NCI-H2029 treated with DMSO at 0.1 percent for 48 hours (cell line): ENCODE data around the gene MGMT.

Experiments
- DNase-seq: peaks from one replicate; lab custom pipeline; 2025; lab: John Stamatoyannopoulos, UW

MGMT gene

GRCh38 chr10:129709627-129710509 lies 242.8 kb downstream of the MGMT start:
- DNase-seq, result no peak

DNA sequence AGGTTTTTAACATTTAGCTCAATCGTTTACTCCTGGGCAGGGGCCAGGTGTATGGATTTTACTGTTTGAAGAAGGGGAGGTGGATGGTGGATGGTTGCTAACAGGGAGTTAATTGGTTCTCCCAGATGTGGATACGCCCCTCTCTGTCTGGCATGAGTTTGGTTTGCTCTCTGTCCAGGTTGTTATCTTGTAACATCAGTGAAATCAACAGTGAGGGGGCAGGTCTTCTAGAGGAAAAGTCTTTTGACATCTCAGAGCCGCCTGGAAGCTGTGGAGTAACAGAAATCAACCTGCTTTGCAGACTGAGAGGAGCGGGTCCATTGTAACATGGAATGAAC lies 243.4 kb downstream of the MGMT start:
- DNase-seq, result no peak

GRCh38 chr10:129711291-129711690 lies 244.2 kb downstream of the MGMT start:
- DNase-seq, result no peak

DNA sequence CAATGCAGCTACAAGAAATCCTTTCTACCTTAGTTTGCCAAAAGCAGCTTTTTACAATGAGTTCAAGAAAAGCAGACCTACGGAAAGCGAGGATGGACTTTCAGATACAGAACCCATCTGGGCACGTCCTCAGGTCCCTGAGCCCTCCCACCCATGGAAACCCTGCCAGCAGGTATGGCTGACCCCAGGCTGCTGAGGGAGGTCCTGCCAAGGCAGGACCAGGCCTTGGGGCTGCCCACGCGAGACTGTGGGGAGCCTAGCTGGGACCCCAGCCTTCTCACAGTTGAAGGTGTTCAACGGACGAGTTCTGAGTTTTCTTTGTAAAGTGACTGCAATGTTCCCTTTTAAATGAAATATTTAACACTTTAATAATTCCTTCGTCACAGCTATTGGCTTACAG lies 245.0 kb downstream of the MGMT start:
- no peak for DNase-seq

DNA sequence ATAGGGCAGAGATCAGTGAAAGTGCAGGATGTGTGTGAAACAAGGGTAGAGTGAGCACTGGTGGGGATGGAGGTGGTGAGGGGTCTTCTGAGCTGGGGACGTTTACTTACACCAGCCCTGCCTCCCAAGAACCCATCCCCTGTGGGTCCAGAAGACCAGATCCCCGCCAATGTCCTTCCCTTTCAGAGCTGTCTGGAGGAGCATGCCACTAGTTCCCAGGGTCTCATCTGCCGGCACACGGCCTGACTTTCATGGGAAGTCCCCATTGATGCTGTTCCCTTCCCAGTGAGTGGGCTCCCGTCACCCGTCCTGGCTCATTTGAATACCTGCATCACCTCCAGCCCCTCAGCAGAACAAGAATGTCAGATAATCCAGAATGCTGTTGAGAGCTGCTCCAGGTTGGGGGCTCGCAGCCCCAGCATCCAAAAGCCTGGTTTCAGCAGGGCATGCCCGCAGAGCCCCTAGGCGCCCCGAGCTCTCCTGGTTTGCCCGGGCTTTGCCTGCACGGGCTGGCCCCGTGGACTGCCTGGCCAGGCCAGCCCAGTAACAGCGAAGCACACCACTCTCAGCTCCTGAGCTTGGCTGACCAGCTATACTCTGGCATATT lies 246.7 kb downstream of the MGMT start:
- DNase-seq, result no peak

- no peak for DNase-seq
These were observed 248.8 kb downstream of the MGMT start for GRCh38 chr10:129715805-129716204.

GRCh38 chr10:129716211-129716681 lies 249.2 kb downstream of the MGMT start:
- no peak for DNase-seq

GRCh38 chr10:129716881-129717280 lies 249.8 kb downstream of the MGMT start:
- DNase-seq, result no peak

GRCh38 chr10:129717816-129718547 lies 250.9 kb downstream of the MGMT start:
- no peak for DNase-seq

GRCh38 chr10:129718548-129719414 lies 251.7 kb downstream of the MGMT start:
- no peak for DNase-seq

GRCh38 chr10:129719415-129719739 lies 252.3 kb downstream of the MGMT start:
- no peak for DNase-seq

DNA sequence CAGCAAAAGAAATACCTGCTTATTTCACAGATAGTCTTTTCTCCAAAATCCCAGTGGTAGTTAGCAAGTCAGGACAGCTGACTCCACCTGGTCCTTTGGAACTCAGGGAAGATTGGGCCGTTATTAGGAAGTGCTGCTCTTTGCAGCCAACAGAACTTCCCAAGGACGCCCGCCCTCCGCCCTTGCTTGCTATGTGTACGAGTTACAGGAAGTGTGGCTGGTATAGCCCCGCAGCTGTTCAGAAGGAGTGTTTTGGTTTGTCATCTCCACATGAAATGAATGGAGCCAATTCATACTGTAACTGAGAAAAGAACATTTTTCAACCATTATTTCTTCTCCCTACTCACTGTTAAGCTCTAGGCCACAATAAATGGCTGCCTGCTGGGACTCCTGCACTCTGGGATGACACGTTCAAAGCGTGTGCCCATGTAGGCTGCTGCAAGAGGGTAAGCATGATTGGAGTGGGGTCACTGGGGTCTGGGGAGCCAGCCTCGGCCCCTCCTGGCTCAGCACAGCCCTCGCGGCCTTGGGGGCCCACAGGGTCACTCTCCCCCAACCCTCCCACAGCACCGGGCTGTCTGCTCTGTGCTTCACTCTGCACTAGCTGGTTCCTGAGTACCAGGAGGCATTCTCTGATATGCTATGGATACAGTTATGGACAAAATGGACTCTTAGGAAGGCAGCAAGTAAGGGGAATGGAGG lies 253.0 kb downstream of the MGMT start:
- no peak for DNase-seq

- DNase-seq, result no peak
These were observed 258.0 kb downstream of the MGMT start for GRCh38 chr10:129725011-129725410.

- no peak for DNase-seq
These were observed 258.4 kb downstream of the MGMT start for GRCh38 chr10:129725482-129725881.

DNA sequence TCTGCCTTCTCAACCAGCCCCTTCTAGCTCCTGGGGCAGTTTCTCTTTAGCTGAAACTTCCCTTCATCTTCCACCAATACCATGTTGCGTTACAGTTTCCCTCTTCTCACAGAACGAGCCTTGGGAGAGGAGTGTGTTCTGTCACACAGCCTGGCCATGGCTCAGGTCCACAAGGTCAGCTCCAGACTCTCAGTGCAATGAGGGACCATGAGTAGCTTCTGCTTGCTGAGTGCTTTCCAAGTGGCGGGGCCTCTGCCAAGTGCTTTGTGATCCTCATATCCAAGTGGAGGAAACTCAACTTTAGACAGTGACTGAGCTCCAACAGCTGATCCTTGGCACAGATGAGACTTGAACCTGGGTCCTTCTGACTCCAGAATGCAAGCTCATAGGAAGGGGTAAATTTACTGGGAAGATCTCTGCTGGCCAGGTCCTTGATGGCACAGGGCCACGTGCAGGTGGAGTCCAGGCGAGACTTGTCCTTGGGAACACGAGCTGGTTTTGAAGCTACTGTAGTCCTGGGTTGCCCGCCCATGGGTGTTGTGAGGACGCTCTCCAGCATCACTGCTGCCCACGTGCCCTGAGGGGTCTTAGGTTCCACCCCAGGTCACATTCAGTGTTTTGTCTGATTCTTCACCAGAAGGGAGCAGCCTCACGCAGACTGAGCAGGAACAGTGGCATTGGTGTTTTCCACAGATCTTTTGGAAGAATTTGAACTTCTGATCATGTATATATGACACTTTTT lies 259.0 kb downstream of the MGMT start:
- no peak for DNase-seq

DNA sequence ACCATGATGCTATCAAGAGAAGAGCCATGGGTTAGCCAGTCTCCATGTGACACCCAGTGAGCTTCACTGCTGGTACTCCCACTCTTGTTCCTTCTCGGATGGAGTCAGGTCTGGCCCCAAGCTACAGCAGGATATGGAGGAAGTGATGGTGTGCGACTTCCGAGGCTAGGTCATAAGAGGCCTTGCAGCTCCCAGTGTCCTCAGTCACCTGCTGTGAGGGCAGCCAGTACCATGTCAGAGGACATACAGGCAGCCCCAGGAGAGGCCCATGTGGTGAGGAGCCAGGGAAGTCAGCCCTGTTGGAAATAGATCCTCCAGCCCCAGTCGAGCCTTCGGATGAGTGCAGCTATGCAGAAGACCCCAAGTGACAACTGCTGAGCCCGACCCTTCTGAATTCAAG lies 260.0 kb downstream of the MGMT start:
- DNase-seq, result no peak

DNA sequence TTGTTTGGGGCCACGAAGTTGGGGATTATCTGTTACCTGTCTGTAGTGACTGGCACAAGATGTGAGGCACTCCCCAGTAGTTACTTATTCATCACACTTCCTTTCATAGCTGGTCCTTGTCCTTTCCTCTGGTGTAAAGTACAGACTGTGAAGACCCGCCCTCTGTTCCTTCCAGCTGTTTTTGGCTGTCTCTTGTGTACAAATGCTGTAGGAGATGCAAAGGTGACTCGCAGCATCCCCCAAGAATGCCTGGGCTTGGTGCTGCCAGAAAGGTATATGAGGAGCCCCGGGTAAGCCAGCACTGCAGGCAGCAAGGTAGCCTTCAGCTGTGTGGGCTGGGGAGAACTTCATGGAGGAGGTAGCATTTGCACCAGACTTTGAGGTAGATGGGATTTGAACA lies 260.5 kb downstream of the MGMT start:
- no peak for DNase-seq

DNA sequence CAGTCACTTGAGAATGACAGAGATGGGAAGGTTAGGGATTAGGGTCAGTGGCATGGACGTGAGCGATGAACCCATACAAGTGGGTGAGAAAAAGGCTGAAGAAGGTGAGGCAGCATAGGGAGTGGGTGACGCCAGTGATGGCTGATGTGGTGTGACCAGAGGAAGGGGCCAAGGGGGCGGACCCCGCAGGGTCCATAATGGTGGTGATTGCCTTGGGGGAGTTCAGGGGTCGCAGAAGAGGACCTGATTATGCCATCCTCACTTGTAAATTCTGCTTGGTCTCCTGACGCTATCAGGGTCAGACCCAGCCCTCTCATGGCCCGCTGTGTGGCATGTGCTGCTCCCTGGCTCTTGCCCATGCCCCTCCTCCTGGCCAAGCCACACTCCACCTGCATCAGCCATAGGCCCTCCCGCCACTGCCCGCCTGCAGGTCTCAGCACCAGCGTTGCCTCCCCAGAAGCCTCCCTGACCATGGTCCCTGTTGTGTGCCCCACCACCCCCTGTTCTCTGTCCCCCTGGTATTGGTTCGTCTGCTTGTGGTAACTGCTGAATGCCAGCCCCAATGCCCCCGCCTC lies 261.3 kb downstream of the MGMT start:
- no peak for DNase-seq

DNA sequence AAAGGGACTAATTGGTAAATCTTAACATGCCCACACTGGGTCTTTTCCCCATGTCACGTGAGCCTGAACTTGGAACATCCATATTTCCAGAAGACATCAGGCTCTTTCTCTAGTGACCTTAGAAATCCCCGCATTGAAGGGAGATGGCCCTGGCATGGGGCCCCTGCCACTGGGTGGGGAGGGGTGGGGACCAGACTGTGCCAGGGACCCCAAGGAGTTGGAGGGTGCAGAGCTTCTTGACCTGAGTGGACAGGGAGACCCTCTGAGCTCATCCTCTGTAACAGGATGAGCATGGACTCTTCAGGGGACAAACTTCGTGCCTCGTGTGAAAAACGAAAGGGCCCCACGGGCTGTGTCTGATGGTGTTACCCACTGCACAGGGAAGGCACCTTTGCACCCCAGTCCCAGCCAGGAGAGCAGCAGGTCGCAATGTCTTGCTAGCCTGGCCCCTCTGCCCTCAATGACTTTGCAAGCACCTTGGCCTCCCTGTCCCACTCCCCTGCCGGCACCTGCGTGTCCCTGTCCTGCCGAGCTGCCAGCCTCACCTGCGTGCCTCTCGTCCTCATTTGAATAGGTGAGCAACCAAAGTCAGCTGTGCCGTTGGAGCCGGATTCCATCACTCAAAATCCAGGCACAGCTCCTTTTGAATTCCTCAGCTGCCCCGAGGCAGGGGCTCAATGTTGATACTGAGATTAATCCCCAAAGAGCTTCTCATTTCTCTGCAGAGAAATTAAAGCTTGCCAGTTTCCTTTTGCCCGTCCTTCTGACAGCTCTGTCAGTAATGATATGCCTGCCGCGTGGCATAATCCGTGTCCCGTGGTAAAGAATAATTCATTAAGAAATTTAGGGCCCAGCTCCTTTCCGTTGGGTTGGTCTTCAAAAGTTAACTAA lies 262.1 kb downstream of the MGMT start:
- DNase-seq, result no peak
